ENCODE results near the gene EBP. TPM values are rescaled to one million over a fixed set of nuclear protein-coding genes. Genes with fewer than 3 reads are reported as not detected.
"Not testable (repeated sequence)": the region's sequence is repeated elsewhere in the genome, so short reads cannot be mapped to it uniquely, and the experiment has no call there.

The EBP gene
- total RNA-seq, 2 donors from 2014 or later, result 37.8 to 46.9 TPM

GRCh38 chrX:48514126-48514806, 7.3 kb upstream of the EBP start:
- H3K9me3 ChIP-seq, result no peaks in the 10 kb centered on the region
- no peak for DNase-seq (ENCODE audit: low spot score)
- no peak overlapping the region for H3K27ac ChIP-seq
- TF ChIP-seq POLR2A (IDR thresholded peaks at IDR 0.05), result no peak
- TF ChIP-seq POLR2AphosphoS5 (IDR thresholded peaks at IDR 0.05), result no peak
- no peak for TF ChIP-seq CTCF (IDR thresholded peaks at IDR 0.05)
- intact Hi-C loops (cut with DNase I), result no loop called here
- H3K36me3 ChIP-seq, result no peaks in the 10 kb centered on the region
- H3K27me3 ChIP-seq (replicated peaks; ENCODE audit: insufficient read depth), result no peaks in the 10 kb centered on the region
- WGBS, result 68% methylated on average over 13 of the region's 16 CpGs
- H3K4me1 ChIP-seq (replicated peaks), result no peaks in the 10 kb centered on the region
- no peak overlapping the region for H3K4me3 ChIP-seq

- no peaks in the 10 kb centered on the region for H3K27me3 ChIP-seq (replicated peaks; ENCODE audit: insufficient read depth)
- no peak for DNase-seq (ENCODE audit: low spot score)
- H3K27ac ChIP-seq, result no peak overlapping the region
- TF ChIP-seq POLR2A (IDR thresholded peaks at IDR 0.05), result no peak
- no peak overlapping the region for H3K4me3 ChIP-seq
- intact Hi-C loops (cut with DNase I), result no loop called here
- no peaks in the 10 kb centered on the region for H3K4me1 ChIP-seq (replicated peaks)
- no peaks in the 10 kb centered on the region for H3K36me3 ChIP-seq
- no peaks in the 10 kb centered on the region for H3K9me3 ChIP-seq
- 97% methylated on average over 9 of the region's 9 CpGs for WGBS
Measured at GRCh38 chrX:48514868-48515460, 6.6 kb upstream of the EBP start.

GRCh38 chrX:48515842-48516241, 5.8 kb upstream of the EBP start:
- no peaks in the 10 kb centered on the region for H3K27me3 ChIP-seq (replicated peaks; ENCODE audit: insufficient read depth)
- DNase-seq (ENCODE audit: low spot score), result no peak
- H3K36me3 ChIP-seq, result no peaks in the 10 kb centered on the region
- TF ChIP-seq POLR2AphosphoS5 (IDR thresholded peaks at IDR 0.05) (no peak), POLR2A (IDR thresholded peaks at IDR 0.05) (no peak), CTCF (IDR thresholded peaks at IDR 0.05) (no peak)
- WGBS, result 88% methylated on average over 10 of the region's 10 CpGs
- no peaks in the 10 kb centered on the region for H3K4me1 ChIP-seq (replicated peaks)
- no peaks in the 10 kb centered on the region for H3K9me3 ChIP-seq
- no peak overlapping the region for H3K4me3 ChIP-seq
- H3K27ac ChIP-seq, result no peak overlapping the region
- intact Hi-C loops (cut with DNase I), result no loop called here

GRCh38 chrX:48516285-48516684, 5.3 kb upstream of the EBP start:
- Histone ChIP-seq H3K27me3 (replicated peaks; ENCODE audit: insufficient read depth) (no peaks in the 10 kb centered on the region), H3K9me3 (no peaks in the 10 kb centered on the region), H3K4me3 (no peak overlapping the region), H3K4me1 (replicated peaks) (no peaks in the 10 kb centered on the region), H3K27ac (no peak overlapping the region), H3K36me3 (no peaks in the 10 kb centered on the region)
- WGBS, result 89% methylated on average over 10 of the region's 10 CpGs
- DNase-seq (ENCODE audit: low spot score), result no peak
- TF ChIP-seq POLR2A (IDR thresholded peaks at IDR 0.05) (no peak), CTCF (IDR thresholded peaks at IDR 0.05) (no peak), POLR2AphosphoS5 (IDR thresholded peaks at IDR 0.05) (no peak)
- intact Hi-C loops (cut with DNase I), result no loop called here

GRCh38 chrX:48516987-48517386, 4.6 kb upstream of the EBP start:
- TF ChIP-seq CTCF (IDR thresholded peaks at IDR 0.05) (no peak), POLR2AphosphoS5 (IDR thresholded peaks at IDR 0.05) (no peak), POLR2A (IDR thresholded peaks at IDR 0.05) (no peak)
- intact Hi-C loops (cut with DNase I), result no loop called here
- Histone ChIP-seq H3K9me3 (no peaks in the 10 kb centered on the region), H3K4me1 (replicated peaks) (no peaks in the 10 kb centered on the region), H3K36me3 (no peaks in the 10 kb centered on the region), H3K4me3 (no peak overlapping the region), H3K27ac (no peak overlapping the region), H3K27me3 (replicated peaks; ENCODE audit: insufficient read depth) (no peaks in the 10 kb centered on the region)
- 86% methylated on average over 5 of the region's 5 CpGs for WGBS
- no peak for DNase-seq (ENCODE audit: low spot score)

- 82% methylated on average over 4 of the region's 4 CpGs for WGBS
- H3K27ac ChIP-seq; H3K4me3 ChIP-seq; H3K9me3 ChIP-seq; H3K4me1 ChIP-seq (replicated peaks); DNase-seq (ENCODE audit: low spot score); intact Hi-C loops (cut with DNase I); H3K36me3 ChIP-seq; H3K27me3 ChIP-seq (replicated peaks; ENCODE audit: insufficient read depth): not testable (repeated sequence)
Measured at GRCh38 chrX:48519481-48519880, 2.1 kb upstream of the EBP start.

All from prostate gland (tissue), 2 donors.